Loucy (cell line): Measurements from ENCODE around the gene LRRN2.

ENCODE experiments used
- CTCF ChIP-seq: fragments of 200-600 bp; sonication (generic); conservative IDR thresholded peaks from 2 replicates; pipeline ENCODE4 v1.5.1; 2014; ENCODE audit warnings: mild to moderate bottlenecking, antibody characterized with exemption, low read length
- EZH2phosphoT487 ChIP-seq: fragments of 200-600 bp; IDR thresholded peaks from 2 replicates; pipeline ENCODE4 v1.6.1; 2018; ENCODE audit warnings: antibody characterized with exemption, mild to moderate bottlenecking, moderate library complexity, borderline replicate concordance

GRCh38 chr1:204583909-204584632 is 101.5 kb downstream of the LRRN2 start:
- no peak for TF ChIP-seq CTCF
- TF ChIP-seq EZH2phosphoT487: no peak
